Mucosa of stomach (tissue), 1 donor: ENCODE measurements around the gene TMEM9.
A peak's percentile ranks its signal among the peaks of the same experiment; 100 is the strongest.

Experiments
- H3K27me3 ChIP-seq: one replicate; pipeline ENCODE4 v1.7.0; 2013; ENCODE audit warnings: mild to moderate bottlenecking, low read length; ENCODE audit not compliant: control insufficient read depth, insufficient read depth
- H3K36me3 ChIP-seq: one replicate; pipeline ENCODE4 v1.7.0; 2013; ENCODE audit warnings: low read length; ENCODE audit not compliant: control insufficient read depth, insufficient read depth
- H3K4me1 ChIP-seq: one replicate; pipeline ENCODE4 v1.7.0; 2013; ENCODE audit warnings: mild to moderate bottlenecking, low read length; ENCODE audit not compliant: control insufficient read depth, insufficient read depth
- H3K4me3 ChIP-seq: one replicate; pipeline ENCODE4 v1.7.0; 2013; ENCODE audit warnings: low read length
- H3K9ac ChIP-seq: one replicate; pipeline ENCODE4 v1.7.0; 2013; ENCODE audit warnings: mild to moderate bottlenecking, low read length, moderate library complexity
- H3K9me3 ChIP-seq: one replicate; pipeline ENCODE4 v1.7.0; 2013; ENCODE audit warnings: mild to moderate bottlenecking, low read length, moderate library complexity; ENCODE audit not compliant: control insufficient read depth
- donor health status: Pancreatic carcinoma.

The TMEM9 gene

DNA sequence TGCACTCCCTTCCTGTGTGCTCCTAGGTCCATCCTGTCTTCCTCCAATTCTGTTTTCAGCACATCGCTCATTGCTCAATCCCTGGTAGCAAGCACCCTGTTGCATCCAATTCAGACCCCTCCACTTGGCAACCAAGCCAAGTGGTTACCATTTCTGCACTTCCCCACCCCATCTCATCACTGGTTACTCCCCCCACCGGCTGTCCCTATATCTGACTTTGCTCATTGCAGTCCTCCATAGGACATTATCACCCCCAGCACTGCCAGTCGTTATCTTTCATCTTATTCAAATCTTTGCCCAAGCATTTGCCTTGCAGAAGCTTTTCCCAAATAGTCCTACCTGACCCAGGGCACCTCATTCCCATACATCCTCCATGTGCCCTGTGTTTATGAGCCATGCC lies 2.1 kb upstream of the TMEM9 start:
- no peak overlapping the region for H3K9ac ChIP-seq
- no peaks in the 10 kb centered on the region for H3K36me3 ChIP-seq
- H3K27me3 ChIP-seq: no peaks in the 10 kb centered on the region
- peaks cover 11% of the 10 kb centered on the region for H3K4me1 ChIP-seq
- no peak overlapping the region for H3K4me3 ChIP-seq
- H3K9me3 ChIP-seq: no peaks in the 10 kb centered on the region

- Histone ChIP-seq H3K27me3 (no peaks in the 10 kb centered on the region), H3K9ac (no peak overlapping the region), H3K4me1 (peaks cover 17% of the 10 kb centered on the region), H3K4me3 (no peak overlapping the region), H3K9me3 (no peaks in the 10 kb centered on the region), H3K36me3 (no peaks in the 10 kb centered on the region)
Observed at GRCh38 chr1:201155354-201155753, 1.1 kb upstream of the TMEM9 start.

DNA sequence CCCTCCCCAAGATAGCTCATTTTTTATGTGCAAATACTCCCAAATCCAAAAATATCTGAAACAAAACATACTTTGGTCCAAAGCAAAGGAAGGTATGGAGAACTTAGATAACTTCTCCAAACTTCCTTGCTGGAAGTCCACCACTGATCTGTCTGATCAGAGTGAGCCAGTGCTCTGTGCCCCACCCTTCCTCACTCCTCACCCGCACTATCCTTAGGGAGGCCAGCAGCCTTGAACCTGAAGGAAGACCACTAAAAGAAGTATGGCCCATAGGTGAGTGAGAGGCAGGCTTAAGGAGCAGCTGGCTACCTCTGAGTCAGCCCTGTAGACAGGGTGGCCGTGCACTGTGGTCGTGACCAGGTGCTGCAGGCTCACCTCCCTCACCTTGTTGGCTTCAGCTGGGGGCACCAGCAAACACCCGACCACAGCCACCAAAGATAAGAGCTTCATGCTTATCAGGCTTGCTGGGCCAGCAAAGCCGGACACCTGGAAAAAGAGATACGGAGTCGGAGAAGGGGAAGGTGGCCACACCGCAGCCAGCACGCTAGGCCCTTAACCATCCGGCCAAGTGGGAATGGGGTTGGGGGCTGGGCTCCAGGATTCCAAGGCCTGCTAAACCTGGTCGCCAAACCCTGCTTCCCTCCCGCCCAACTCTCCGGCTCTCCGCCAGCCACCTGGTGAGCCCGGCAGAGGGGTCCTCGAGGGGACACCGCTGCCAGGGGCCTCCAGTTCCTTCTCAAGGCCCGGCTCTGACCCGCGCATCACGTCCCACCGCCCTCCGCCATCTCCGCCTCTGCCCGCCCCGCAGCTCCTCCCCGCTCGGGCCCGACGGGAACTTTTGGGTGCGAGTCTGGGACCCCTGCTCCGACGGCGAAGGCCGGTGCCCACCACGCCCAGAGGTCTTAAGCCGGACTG lies 543 bp downstream of the TMEM9 start:
- Histone ChIP-seq H3K27me3 (no peaks in the 10 kb centered on the region), H3K4me3 (peak overlapping the region; percentile 84), H3K36me3 (no peaks in the 10 kb centered on the region), H3K4me1 (peaks cover 23% of the 10 kb centered on the region), H3K9ac (peak overlapping the region; percentile 78), H3K9me3 (no peaks in the 10 kb centered on the region)

- Histone ChIP-seq H3K4me1 (peaks cover 18% of the 10 kb centered on the region), H3K9me3 (no peaks in the 10 kb centered on the region), H3K27me3 (no peaks in the 10 kb centered on the region), H3K9ac (no peak overlapping the region), H3K4me3 (no peak overlapping the region), H3K36me3 (no peaks in the 10 kb centered on the region)
Observed at GRCh38 chr1:201149400-201149799, 4.9 kb downstream of the TMEM9 start.

DNA sequence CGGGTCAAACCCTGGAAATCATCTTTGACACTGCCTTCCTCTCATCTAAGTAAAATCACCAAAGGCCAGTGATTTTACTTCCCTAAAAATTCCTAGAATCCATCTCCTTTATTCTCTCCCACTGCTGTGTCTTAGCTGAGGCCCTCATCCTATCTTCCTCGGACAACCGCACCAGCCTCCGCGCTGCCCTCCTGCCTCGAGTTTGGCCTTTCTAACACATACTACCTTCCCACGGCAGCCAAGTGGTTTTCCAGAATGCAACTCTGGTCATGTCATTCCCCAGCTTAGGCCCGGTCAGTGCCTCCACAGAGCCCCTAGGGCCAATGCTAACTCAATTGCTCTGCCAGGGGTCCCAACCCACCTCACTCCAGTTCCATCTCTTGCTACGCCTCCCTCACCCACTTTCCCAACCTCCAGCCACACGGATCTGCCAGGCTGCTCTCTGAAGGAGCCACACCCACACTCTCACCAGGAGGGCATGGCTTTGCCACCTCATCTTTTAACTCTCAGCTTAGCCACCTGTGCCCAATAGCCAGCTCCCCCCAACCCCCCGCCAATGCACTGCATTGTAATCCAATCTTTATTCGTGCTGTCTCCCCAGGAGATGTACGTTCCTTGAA lies 6.8 kb downstream of the TMEM9 start:
- Histone ChIP-seq H3K27me3 (no peaks in the 10 kb centered on the region), H3K36me3 (no peaks in the 10 kb centered on the region), H3K4me1 (peaks cover 12% of the 10 kb centered on the region), H3K9me3 (no peaks in the 10 kb centered on the region), H3K4me3 (no peak overlapping the region), H3K9ac (no peak overlapping the region)

- no peaks in the 10 kb centered on the region for H3K36me3 ChIP-seq
- H3K9me3 ChIP-seq: no peaks in the 10 kb centered on the region
- H3K4me1 ChIP-seq: peaks cover 12% of the 10 kb centered on the region
- H3K4me3 ChIP-seq: no peak overlapping the region
- H3K27me3 ChIP-seq: no peaks in the 10 kb centered on the region
- H3K9ac ChIP-seq: no peak overlapping the region
Observed at GRCh38 chr1:201146626-201147390, 7.5 kb downstream of the TMEM9 start.

GRCh38 chr1:201145816-201146215 lies 8.5 kb downstream of the TMEM9 start:
- Histone ChIP-seq H3K4me3 (no peak overlapping the region), H3K36me3 (no peaks in the 10 kb centered on the region), H3K27me3 (no peaks in the 10 kb centered on the region), H3K9ac (no peak overlapping the region), H3K9me3 (no peaks in the 10 kb centered on the region), H3K4me1 (peaks cover 11% of the 10 kb centered on the region)

- no peak overlapping the region for H3K4me3 ChIP-seq
- no peaks in the 10 kb centered on the region for H3K27me3 ChIP-seq
- H3K36me3 ChIP-seq: no peaks in the 10 kb centered on the region
Observed at GRCh38 chr1:201145132-201145531, 9.1 kb downstream of the TMEM9 start.

GRCh38 chr1:201144701-201145100 lies 9.6 kb downstream of the TMEM9 start:
- Histone ChIP-seq H3K4me1 (no peaks in the 10 kb centered on the region), H3K27me3 (no peaks in the 10 kb centered on the region), H3K4me3 (no peak overlapping the region), H3K9ac (no peak overlapping the region), H3K9me3 (no peaks in the 10 kb centered on the region), H3K36me3 (no peaks in the 10 kb centered on the region)

More at GRCh38 chr1:201145132-201145531, 9.1 kb downstream of the TMEM9 start:
- H3K4me1 ChIP-seq: peaks cover 4% of the 10 kb centered on the region
- H3K9me3 ChIP-seq: no peaks in the 10 kb centered on the region
- H3K9ac ChIP-seq: no peak overlapping the region

DNA sequence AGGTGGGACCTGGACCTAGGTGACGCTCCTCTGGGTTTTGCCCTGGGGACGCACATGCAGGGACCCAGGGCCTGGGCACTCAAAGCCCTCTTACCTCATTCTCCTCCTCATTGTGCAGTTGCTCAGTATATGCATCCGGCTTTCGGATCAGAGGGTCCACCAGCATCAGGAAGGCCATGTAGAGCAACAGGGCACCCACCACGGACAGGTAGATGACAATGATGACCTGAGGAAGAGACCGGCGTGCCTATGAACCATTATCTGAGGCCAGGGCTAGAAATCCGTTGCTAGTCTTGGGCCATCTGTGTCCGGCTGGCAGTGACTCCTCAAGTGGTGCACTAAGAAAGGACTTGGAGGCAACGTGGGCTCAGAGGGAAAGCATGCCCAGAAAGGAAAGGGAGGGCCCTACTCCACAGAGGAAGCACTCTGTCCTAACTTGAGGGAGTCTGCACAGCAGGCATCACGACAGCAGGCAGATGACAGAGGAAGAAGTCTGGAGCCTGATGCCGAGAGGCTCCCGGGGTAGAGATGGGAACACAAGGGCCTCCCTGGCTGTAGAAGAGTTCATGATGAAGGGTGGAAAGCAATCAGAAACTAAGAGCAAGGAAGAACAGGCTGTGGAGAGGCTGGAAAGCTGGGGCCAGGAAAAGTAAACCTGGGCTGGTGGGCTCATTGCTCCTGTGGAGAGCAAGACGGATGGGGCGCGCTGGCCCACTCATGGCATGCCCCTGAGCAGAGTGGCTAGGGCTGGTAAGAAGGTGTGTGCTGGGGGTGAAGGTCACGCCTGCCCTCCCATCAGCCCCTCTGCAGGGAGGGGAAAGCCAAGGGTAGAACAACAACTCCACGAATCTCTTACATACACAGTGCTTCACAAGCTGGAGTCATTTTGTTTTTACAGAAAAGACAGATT lies 10.3 kb downstream of the TMEM9 start:
- Histone ChIP-seq H3K27me3 (no peaks in the 10 kb centered on the region), H3K4me3 (no peak overlapping the region), H3K4me1 (no peaks in the 10 kb centered on the region), H3K9me3 (no peaks in the 10 kb centered on the region), H3K9ac (no peak overlapping the region), H3K36me3 (no peaks in the 10 kb centered on the region)
